ENCODE measurements around the gene ABCC1.

- TF ChIP-seq CTCF (IDR thresholded peaks at IDR 0.05) (no peak), POLR2A (IDR thresholded peaks at IDR 0.05) (no peak)
Measured at GRCh38 chr16:15946257-15947044, 3.0 kb upstream of the ABCC1 start.
